ENCODE data around the gene STRN4.

DNA sequence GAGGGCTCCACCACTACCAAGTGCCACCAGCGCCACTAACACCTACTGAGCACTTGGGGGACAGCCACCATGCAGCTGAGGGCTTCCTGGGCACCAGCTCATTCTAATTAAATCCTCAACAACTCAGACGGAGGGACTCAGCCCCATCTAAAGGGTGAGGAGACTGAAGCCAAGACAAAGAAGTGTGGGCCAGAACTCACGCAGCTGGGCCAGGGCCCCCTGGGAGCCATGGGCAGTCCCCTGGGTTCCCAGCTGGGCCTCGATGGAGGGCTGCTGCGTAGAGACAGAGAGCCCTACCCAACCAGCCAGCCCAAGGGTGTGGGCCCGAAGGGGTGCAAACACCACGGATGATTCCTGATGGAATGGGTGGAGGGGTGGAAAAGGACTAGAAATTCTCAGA, 16.6 kb downstream of the STRN4 start:
- TF ChIP-seq, protein P1, sequence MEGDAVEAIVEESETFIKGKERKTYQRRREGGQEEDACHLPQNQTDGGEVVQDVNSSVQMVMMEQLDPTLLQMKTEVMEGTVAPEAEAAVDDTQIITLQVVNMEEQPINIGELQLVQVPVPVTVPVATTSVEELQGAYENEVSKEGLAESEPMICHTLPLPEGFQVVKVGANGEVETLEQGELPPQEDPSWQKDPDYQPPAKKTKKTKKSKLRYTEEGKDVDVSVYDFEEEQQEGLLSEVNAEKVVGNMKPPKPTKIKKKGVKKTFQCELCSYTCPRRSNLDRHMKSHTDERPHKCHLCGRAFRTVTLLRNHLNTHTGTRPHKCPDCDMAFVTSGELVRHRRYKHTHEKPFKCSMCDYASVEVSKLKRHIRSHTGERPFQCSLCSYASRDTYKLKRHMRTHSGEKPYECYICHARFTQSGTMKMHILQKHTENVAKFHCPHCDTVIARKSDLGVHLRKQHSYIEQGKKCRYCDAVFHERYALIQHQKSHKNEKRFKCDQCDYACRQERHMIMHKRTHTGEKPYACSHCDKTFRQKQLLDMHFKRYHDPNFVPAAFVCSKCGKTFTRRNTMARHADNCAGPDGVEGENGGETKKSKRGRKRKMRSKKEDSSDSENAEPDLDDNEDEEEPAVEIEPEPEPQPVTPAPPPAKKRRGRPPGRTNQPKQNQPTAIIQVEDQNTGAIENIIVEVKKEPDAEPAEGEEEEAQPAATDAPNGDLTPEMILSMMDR (IDR thresholded peaks at IDR 0.05): no peak
- TF ChIP-seq POLR2A (IDR thresholded peaks at IDR 0.05) (no peak), POLR2AphosphoS5 (IDR thresholded peaks at IDR 0.05) (no peak), EP300 (IDR thresholded peaks at IDR 0.05) (no peak)
